ENCODE results near the gene HSPA1A.

- TF ChIP-seq ZNF146 (tag by site-specific recombination; IDR thresholded peaks at IDR 0.05) (no peak), CTCF (tag by site-specific recombination; IDR thresholded peaks at IDR 0.05) (no peak), ZNF239 (tag by site-specific recombination; IDR thresholded peaks at IDR 0.05) (no peak), TCF7L2 (IDR thresholded peaks at IDR 0.05; ENCODE audit: borderline replicate concordance, low read depth, low read length) (no peak), EGR2 (tag by site-specific recombination; IDR thresholded peaks at IDR 0.05; ENCODE audit: low read depth) (no peak), ZNF335 (tag by site-specific recombination; conservative IDR thresholded peaks at IDR 0.05) (no peak), ZNF548 (tag by site-specific recombination; IDR thresholded peaks at IDR 0.05) (no peak), PBX3 (CRISPR knock-in tag; IDR thresholded peaks at IDR 0.05) (no peak)
Observed at GRCh38 chr6:31778193-31778592, 37.1 kb upstream of the HSPA1A start.

Data from HEK293 (cell line).